Endothelial cell of umbilical vein (primary cell): Measurements from ENCODE around the gene ERLEC1. TPM values are rescaled to one million over a fixed set of nuclear protein-coding genes. Genes with fewer than 3 reads are reported as not detected.

Source experiments
- BruUV-seq: library from RNA; stranded (reverse); fragments of 400-500 nt; replicated peaks from 2 replicates; lab custom pipeline; 2021; lab: Mats Ljungman, UMichigan
- CTCF ChIA-PET: fragments of 300-600, 350-600 bp; sonication (Branson Sonifier 250); formaldehyde crosslinking; loops from one replicate; lab custom pipeline; 2021; ENCODE audit warnings: antibody characterized with exemption, inconsistent platforms; lab: Charles Lee
- POLR2A ChIA-PET: fragments of 300-600, 350-600 bp; sonication (Branson Sonifier 250); formaldehyde crosslinking; loops from one replicate; lab custom pipeline; 2021; ENCODE audit warnings: antibody characterized with exemption, inconsistent platforms; lab: Charles Lee
- DNase-seq: peaks from one replicate; pipeline ENCODE4 v3.0.0-alpha.2; 2011; ENCODE audit warnings: low read depth, low spot score
- FAIRE-seq: peaks from 2 replicates; lab custom pipeline; 2011; peaks lifted over from hg19 to GRCh38; lab: Jason Lieb, UNC
- H2AFZ ChIP-seq: 2 replicates; pipeline ENCODE4 v1.6.0; 2012; ENCODE audit warnings: low read depth, low read length, control low read depth, inconsistent platforms
- H3K27ac ChIP-seq: 2 replicates; pipeline ENCODE4 v1.5.1; 2011; ENCODE audit warnings: low read depth, mild to moderate bottlenecking, control low read depth, low read length, moderate library complexity; ENCODE audit not compliant: insufficient read depth
- H3K27me3 ChIP-seq, 2 experiments: 2 replicates each; pipeline versions ENCODE4 v1.6.0 to v1.6.1; 2011; ENCODE audit warnings: low read length in 2 of 2, mixed read lengths in 1 of 2; ENCODE audit not compliant: control insufficient read depth in 2 of 2, insufficient read depth in 2 of 2
- H3K36me3 ChIP-seq, 2 experiments: 2 replicates in 1 of 2; 3 replicates in 1 of 2; pipeline ENCODE4 v1.5.1; 2011; ENCODE audit warnings: low read length in 2 of 2, mild to moderate bottlenecking in 1 of 2, moderate library complexity in 1 of 2; ENCODE audit not compliant: control insufficient read depth in 2 of 2, insufficient read depth in 2 of 2; ENCODE audit errors: extremely low read depth in 1 of 2
- H3K4me1 ChIP-seq: 3 replicates; pipeline ENCODE4 v1.5.1; 2011; ENCODE audit warnings: mild to moderate bottlenecking, low read length; ENCODE audit not compliant: control insufficient read depth, insufficient read depth; ENCODE audit errors: extremely low read depth
- H3K4me2 ChIP-seq: 2 replicates; pipeline ENCODE4 v1.6.1; 2011; ENCODE audit warnings: low read length, control low read depth, mixed read lengths; ENCODE audit not compliant: insufficient read depth
- H3K4me3 ChIP-seq, 3 experiments: fragments of 200-600 bp in 1 of 3; sonication (generic), shearing (Covaris generic) in 1 of 3; replicated peaks in 1 of 3; 2 replicates each; pipeline ENCODE4 v1.5.1; 2011 to 2016; ENCODE audit warnings: control low read depth in 3 of 3, low read length in 3 of 3, mild to moderate bottlenecking in 2 of 3, inconsistent platforms in 1 of 3, low read depth in 1 of 3, moderate library complexity in 1 of 3; ENCODE audit not compliant: insufficient read depth in 1 of 3
- H3K79me2 ChIP-seq: 2 replicates; pipeline ENCODE4 v1.6.0; 2012; ENCODE audit warnings: low read length, inconsistent platforms; ENCODE audit not compliant: control insufficient read depth, insufficient read depth
- H3K9ac ChIP-seq: replicated peaks from 2 replicates; pipeline ENCODE3; 2011; ENCODE audit warnings: low read length, control low read depth; ENCODE audit not compliant: insufficient read depth; ENCODE audit errors: extremely low read depth
- H3K9me1 ChIP-seq: replicated peaks from 3 replicates; pipeline ENCODE4 v1.6.0; 2011; ENCODE audit warnings: mild to moderate bottlenecking, low read length; ENCODE audit not compliant: control insufficient read depth, insufficient read depth; ENCODE audit errors: extremely low read depth
- H3K9me3 ChIP-seq: replicated peaks from 2 replicates; pipeline ENCODE4 v1.5.1; 2012; ENCODE audit warnings: low read length, inconsistent platforms; ENCODE audit not compliant: control insufficient read depth, insufficient read depth
- H4K20me1 ChIP-seq: replicated peaks from 2 replicates; pipeline ENCODE3; 2011; ENCODE audit warnings: mild to moderate bottlenecking, low read length; ENCODE audit not compliant: control insufficient read depth, insufficient read depth; ENCODE audit errors: extremely low read depth
- CTCF ChIP-seq, 2 donors: IDR thresholded peaks; 1 replicate in 1 of 2; 2 replicates in 1 of 2; pipeline ENCODE4 v1.5.1; 2011; ENCODE audit warnings: low read length in 2 of 2, mild to moderate bottlenecking in 2 of 2, moderate library complexity in 2 of 2, control low read depth in 1 of 2, inconsistent platforms in 1 of 2, low read depth in 1 of 2; ENCODE audit not compliant: insufficient read depth in 1 of 2; ENCODE audit errors: extremely low read depth in 1 of 2
- EZH2 ChIP-seq: IDR thresholded peaks from 2 replicates; pipeline ENCODE4 v1.6.1; 2012; ENCODE audit warnings: borderline replicate concordance, low read depth, mild to moderate bottlenecking, moderate library complexity, low read length, inconsistent platforms; ENCODE audit not compliant: severe bottlenecking
- FOS ChIP-seq: IDR thresholded peaks from 2 replicates; pipeline ENCODE4 v1.6.1; 2011; ENCODE audit warnings: mild to moderate bottlenecking, low read length, moderate library complexity, borderline replicate concordance; ENCODE audit not compliant: insufficient read depth
- GATA2 ChIP-seq: IDR thresholded peaks from 2 replicates; pipeline ENCODE4 v1.7.0; 2011; ENCODE audit warnings: low read depth, mild to moderate bottlenecking, moderate library complexity, mixed read lengths, low read length; ENCODE audit not compliant: insufficient read length, insufficient read depth
- JUN ChIP-seq: IDR thresholded peaks from 2 replicates; pipeline ENCODE4 v1.6.1; 2011; ENCODE audit warnings: borderline replicate concordance, low read depth; ENCODE audit not compliant: insufficient read length, insufficient read depth
- MYC ChIP-seq: IDR thresholded peaks from one replicate; pipeline ENCODE4 v1.6.1; 2011; ENCODE audit warnings: mild to moderate bottlenecking, low read depth, low read length
- POLR2A ChIP-seq: IDR thresholded peaks from 2 replicates; pipeline ENCODE4 v1.6.1; 2012; ENCODE audit warnings: low read depth, mild to moderate bottlenecking, control low read depth, low read length
- POLR2AphosphoS5 ChIP-seq: IDR thresholded peaks from 2 replicates; pipeline ENCODE4 v1.6.1; 2012; ENCODE audit warnings: low read depth, mild to moderate bottlenecking, control low read depth, low read length, moderate library complexity; ENCODE audit not compliant: insufficient read depth
- dilution Hi-C: fragments of 300-500 bp; cut with MboI; formaldehyde crosslinking; loops from one replicate; pipeline ENCODE4 v1.15.0; 2019; ENCODE audit warnings: low sequenced_read_pairs; ENCODE audit not compliant: extremely low pct_ligation_motif_present
- intact Hi-C: fragments of 100-400 bp; cut with micrococcal nuclease; formaldehyde crosslinking; loops from one replicate; pipeline ENCODE4 v1.10.0; 2022
- polyA plus RNA-seq, 4 experiments: library from polyadenylated mRNA; depleted of rRNA in 3 of 4; stranded (reverse) in 3 of 4; unstranded in 1 of 4; fragments of >200 nt; gene quantifications; 2 replicates each; pipeline versions ENCODE4 v1.2.1 to v1.2.3, GENCODE V29; 2011 to 2012; ENCODE audit warnings: missing spikeins in 1 of 4
- total RNA-seq: library from RNA; stranded (reverse); gene quantifications from 2 replicates; pipeline ENCODE4 v1.2.3, GENCODE V29; 2021
- TF ChIP-seq, protein P1 (sequence below): IDR thresholded peaks from 2 replicates; pipeline ENCODE4 v1.6.1; 2011; ENCODE audit not compliant: insufficient read depth, insufficient read length

ERLEC1 gene
- total and polyA plus RNA-seq, 2 donors (not counting 3 experiments of a cell fraction or from before 2014, with no cell fraction given) = 23.1 to 37.6 TPM

DNA sequence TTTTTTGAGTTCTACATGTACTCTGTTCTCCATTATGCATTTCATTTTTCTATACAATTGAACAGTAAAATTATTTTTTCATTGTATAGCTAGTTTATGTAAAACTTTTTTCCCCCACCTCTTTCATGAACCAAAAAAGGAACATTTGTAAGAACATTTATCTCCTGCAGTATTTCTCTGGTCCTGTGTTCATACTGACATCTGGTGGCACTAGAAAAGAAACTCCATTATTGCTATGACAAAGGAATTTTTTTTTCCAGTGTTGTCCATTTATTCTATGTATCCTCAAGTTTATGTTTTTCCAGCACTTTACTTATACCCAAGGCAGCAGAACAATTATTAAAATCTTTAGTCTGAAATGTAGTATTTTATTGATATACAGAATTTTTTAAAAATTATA is 46.7 kb upstream of the ERLEC1 start:
- H3K9me1 ChIP-seq = peaks cover 2% of the 10 kb centered on the region
- no peak overlapping the region for H3K4me2 ChIP-seq
- FAIRE-seq (no peak), DNase-seq (peak; percentile 42)
- ChIA-PET CTCF (interaction anchor here (1.8 kb wide), 1 partner anchor 317 kb away, joined by 7 read pairs; no protein-coding TSS in a partner anchor), POLR2A (no interaction called here)
- intact Hi-C loops = no loop called here
- H4K20me1 ChIP-seq = no peaks in the 10 kb centered on the region
- no peaks in the 10 kb centered on the region for H3K9me3 ChIP-seq
- BruUV-seq = no TSS peak
- no peak overlapping the region for H3K9ac ChIP-seq
- peaks cover 13% of the 10 kb centered on the region for H3K4me1 ChIP-seq
- TF ChIP-seq MYC (no peak), CTCF (IDR thresholded peaks at IDR 0.05; ENCODE audit: extremely low read depth in 1 of 2, insufficient read depth in 1 of 2, low read depth in 1 of 2, low read length in 2 of 2) (peak in 1 of 2 donors; percentile 15), FOS (no peak)
- H2AFZ ChIP-seq = no peak overlapping the region
- peaks cover 2% of the 10 kb centered on the region for H3K79me2 ChIP-seq
- dilution Hi-C loops = no loop called here
- H3K27ac ChIP-seq = no peak overlapping the region
- H3K36me3 ChIP-seq = no peaks in the 10 kb centered on the region
- H3K4me3 ChIP-seq = no peak overlapping the region
- no peaks in the 10 kb centered on the region for H3K27me3 ChIP-seq

- Histone ChIP-seq H4K20me1 (no peaks in the 10 kb centered on the region), H3K4me3 (no peak overlapping the region), H2AFZ (no peak overlapping the region), H3K4me2 (no peak overlapping the region), H3K27ac (no peak overlapping the region), H3K36me3 (no peaks in the 10 kb centered on the region), H3K9ac (no peak overlapping the region), H3K27me3 (no peaks in the 10 kb centered on the region), H3K9me3 (no peaks in the 10 kb centered on the region), H3K9me1 (no peaks in the 10 kb centered on the region), H3K4me1 (peaks cover 13% of the 10 kb centered on the region), H3K79me2 (peaks cover 2% of the 10 kb centered on the region)
- intact Hi-C loops = no loop called here
- dilution Hi-C loops = no loop called here
- DNase-seq (no peak), FAIRE-seq (no peak)
- no TSS peak for BruUV-seq
- TF ChIP-seq, protein P1, sequence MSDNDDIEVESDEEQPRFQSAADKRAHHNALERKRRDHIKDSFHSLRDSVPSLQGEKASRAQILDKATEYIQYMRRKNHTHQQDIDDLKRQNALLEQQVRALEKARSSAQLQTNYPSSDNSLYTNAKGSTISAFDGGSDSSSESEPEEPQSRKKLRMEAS = no peak
- TF ChIP-seq CTCF (IDR thresholded peaks at IDR 0.05; ENCODE audit: extremely low read depth in 1 of 2, insufficient read depth in 1 of 2, low read depth in 1 of 2, low read length in 2 of 2) (no peak), EZH2 (no peak), GATA2 (no peak), JUN (no peak), POLR2A (no peak), MYC (no peak), FOS (no peak), POLR2AphosphoS5 (no peak)
- CTCF ChIA-PET = interaction anchor here (0.9 to 1.6 kb wide), 2 partner anchors 23 to 27 kb away, joined by 5 to 6 read pairs; partner anchors contain the start of gene CHAC2
- POLR2A ChIA-PET = no interaction called here
Measured at GRCh38 chr2:53744395-53745065, 42.3 kb upstream of the ERLEC1 start.
